ENCODE measurements around the gene KLHL28.

Gene KLHL28, protein sequence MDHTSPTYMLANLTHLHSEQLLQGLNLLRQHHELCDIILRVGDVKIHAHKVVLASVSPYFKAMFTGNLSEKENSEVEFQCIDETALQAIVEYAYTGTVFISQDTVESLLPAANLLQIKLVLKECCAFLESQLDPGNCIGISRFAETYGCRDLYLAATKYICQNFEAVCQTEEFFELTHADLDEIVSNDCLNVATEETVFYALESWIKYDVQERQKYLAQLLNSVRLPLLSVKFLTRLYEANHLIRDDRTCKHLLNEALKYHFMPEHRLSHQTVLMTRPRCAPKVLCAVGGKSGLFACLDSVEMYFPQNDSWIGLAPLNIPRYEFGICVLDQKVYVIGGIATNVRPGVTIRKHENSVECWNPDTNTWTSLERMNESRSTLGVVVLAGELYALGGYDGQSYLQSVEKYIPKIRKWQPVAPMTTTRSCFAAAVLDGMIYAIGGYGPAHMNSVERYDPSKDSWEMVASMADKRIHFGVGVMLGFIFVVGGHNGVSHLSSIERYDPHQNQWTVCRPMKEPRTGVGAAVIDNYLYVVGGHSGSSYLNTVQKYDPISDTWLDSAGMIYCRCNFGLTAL

GRCh38 chr14:44961554-44962333, at the start of gene KLHL28, which contains the start of gene TOGARAM1:
KLHL28 (minus strand) TSS chr14:44961947; CDS start chr14:44945928, 16,019 bp downstream.
TOGARAM1 (plus strand) TSS chr14:44962190; CDS start chr14:44962422, 232 bp downstream.
- H3K4me3 Mint-ChIP-seq, result no peak within 1 kb of the TSS
- peaks cover 26% of the 10 kb centered on the region for H3K36me3 Mint-ChIP-seq (ENCODE audit: low read depth)
- H3K27me3 Mint-ChIP-seq, result no peaks in the 10 kb centered on the region
- H3K27ac Mint-ChIP-seq, result no peak within 1 kb of the TSS
- H3K9me3 Mint-ChIP-seq, result peaks cover 15% of the 10 kb centered on the region
- H3K4me1 Mint-ChIP-seq (ENCODE audit: low read depth), result peaks cover 64% of the 10 kb centered on the region

DNA sequence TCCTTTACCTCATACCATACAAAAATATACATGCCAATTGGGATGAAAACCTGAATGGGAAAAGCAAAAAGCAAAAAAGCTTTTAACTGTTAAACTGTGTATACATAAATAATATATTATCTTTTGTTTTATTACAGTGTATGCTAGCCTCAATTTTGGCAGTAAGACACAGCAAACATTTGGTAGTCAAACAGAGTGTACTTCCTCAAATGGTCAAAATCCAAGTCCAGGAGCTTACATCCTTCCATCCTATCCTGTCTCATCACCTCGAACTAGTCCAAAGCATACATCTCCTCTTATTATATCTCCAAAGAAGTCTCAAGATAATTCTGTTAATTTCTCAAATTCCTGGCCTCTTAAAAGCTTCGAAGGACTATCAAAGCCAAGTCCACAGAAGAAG, 42.2 kb upstream of the KLHL28 start:
- Mint-ChIP-seq H3K27me3 (no peaks in the 10 kb centered on the region), H3K9me3 (no peaks in the 10 kb centered on the region), H3K27ac (no peak overlapping the region), H3K4me3 (no peak overlapping the region), H3K36me3 (ENCODE audit: low read depth) (peaks cover 27% of the 10 kb centered on the region), H3K4me1 (ENCODE audit: low read depth) (no peaks in the 10 kb centered on the region)

- H3K4me3 Mint-ChIP-seq, result no peak overlapping the region
- no peak overlapping the region for H3K27ac Mint-ChIP-seq
- peaks cover 35% of the 10 kb centered on the region for H3K36me3 Mint-ChIP-seq (ENCODE audit: low read depth)
- no peaks in the 10 kb centered on the region for H3K27me3 Mint-ChIP-seq
- no peaks in the 10 kb centered on the region for H3K9me3 Mint-ChIP-seq
- no peaks in the 10 kb centered on the region for H3K4me1 Mint-ChIP-seq (ENCODE audit: low read depth)
Measured at GRCh38 chr14:44995770-44996294, 34.1 kb upstream of the KLHL28 start.

GRCh38 chr14:44995196-44995595, 33.4 kb upstream of the KLHL28 start:
- Mint-ChIP-seq H3K9me3 (no peaks in the 10 kb centered on the region), H3K27me3 (no peaks in the 10 kb centered on the region), H3K4me3 (no peak overlapping the region), H3K36me3 (ENCODE audit: low read depth) (peaks cover 30% of the 10 kb centered on the region), H3K27ac (no peak overlapping the region), H3K4me1 (ENCODE audit: low read depth) (no peaks in the 10 kb centered on the region)

- Mint-ChIP-seq H3K4me3 (no peak overlapping the region), H3K27me3 (no peaks in the 10 kb centered on the region), H3K9me3 (no peaks in the 10 kb centered on the region), H3K27ac (no peak overlapping the region), H3K36me3 (ENCODE audit: low read depth) (peaks cover 7% of the 10 kb centered on the region), H3K4me1 (ENCODE audit: low read depth) (peaks cover 4% of the 10 kb centered on the region)
Measured at GRCh38 chr14:44990533-44990932, 28.8 kb upstream of the KLHL28 start.

GRCh38 chr14:44989497-44990440, 28.0 kb upstream of the KLHL28 start:
- H3K27me3 Mint-ChIP-seq, result no peaks in the 10 kb centered on the region
- no peak overlapping the region for H3K27ac Mint-ChIP-seq
- peaks cover 7% of the 10 kb centered on the region for H3K36me3 Mint-ChIP-seq (ENCODE audit: low read depth)
- no peaks in the 10 kb centered on the region for H3K9me3 Mint-ChIP-seq
- H3K4me1 Mint-ChIP-seq (ENCODE audit: low read depth), result peaks cover 4% of the 10 kb centered on the region
- H3K4me3 Mint-ChIP-seq, result no peak overlapping the region

DNA sequence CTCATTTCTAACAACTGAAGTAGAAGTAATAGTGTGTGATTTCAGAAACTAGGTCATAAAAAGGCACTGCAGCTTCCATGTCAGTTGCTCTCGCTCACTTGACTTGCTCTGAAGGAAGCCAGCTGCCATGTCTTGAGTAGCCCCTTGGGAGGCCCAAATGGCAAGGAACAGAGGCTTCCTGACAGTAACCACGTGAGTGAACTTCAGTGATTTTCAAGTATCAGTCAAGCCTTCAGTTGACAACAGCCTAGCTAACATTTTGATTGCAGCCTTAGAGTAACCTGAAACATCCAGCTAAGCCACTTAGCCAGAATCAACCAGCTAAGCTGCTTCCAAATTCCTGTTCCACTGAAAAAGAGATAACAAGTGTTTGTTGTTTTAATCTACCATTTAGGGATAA, 26.9 kb upstream of the KLHL28 start:
- H3K27me3 Mint-ChIP-seq, result no peaks in the 10 kb centered on the region
- H3K36me3 Mint-ChIP-seq (ENCODE audit: low read depth), result peaks cover 6% of the 10 kb centered on the region
- peaks cover 4% of the 10 kb centered on the region for H3K4me1 Mint-ChIP-seq (ENCODE audit: low read depth)
- H3K9me3 Mint-ChIP-seq, result no peaks in the 10 kb centered on the region
- no peak overlapping the region for H3K4me3 Mint-ChIP-seq
- no peak overlapping the region for H3K27ac Mint-ChIP-seq

DNA sequence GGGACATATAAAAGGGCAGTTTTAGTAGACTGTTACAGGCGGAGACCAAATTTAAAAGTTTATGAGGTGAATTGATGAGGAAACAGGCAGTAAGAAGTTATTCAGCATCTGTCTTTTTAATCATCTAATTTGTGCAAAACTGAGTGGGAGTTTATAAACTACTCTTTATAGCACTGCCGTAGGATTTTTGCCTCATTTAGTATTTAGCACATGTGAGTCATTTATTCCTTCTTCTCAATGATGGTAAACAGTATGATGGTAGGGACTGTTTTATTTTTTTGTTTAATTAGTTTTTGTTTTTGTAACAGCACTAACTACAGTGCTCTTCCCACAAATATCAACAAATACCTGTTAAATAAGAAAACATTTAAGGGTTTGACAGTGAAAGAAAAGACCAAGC, 20.8 kb upstream of the KLHL28 start:
- Mint-ChIP-seq H3K9me3 (no peaks in the 10 kb centered on the region), H3K4me1 (ENCODE audit: low read depth) (peaks cover 26% of the 10 kb centered on the region), H3K27ac (no peak overlapping the region), H3K36me3 (ENCODE audit: low read depth) (peaks cover 3% of the 10 kb centered on the region), H3K27me3 (no peaks in the 10 kb centered on the region), H3K4me3 (no peak overlapping the region)

- Mint-ChIP-seq H3K27me3 (no peaks in the 10 kb centered on the region), H3K27ac (no peak overlapping the region), H3K9me3 (peaks cover 2% of the 10 kb centered on the region), H3K36me3 (ENCODE audit: low read depth) (peaks cover 5% of the 10 kb centered on the region), H3K4me1 (ENCODE audit: low read depth) (peaks cover 28% of the 10 kb centered on the region), H3K4me3 (no peak overlapping the region)
Measured at GRCh38 chr14:44981198-44981597, 19.5 kb upstream of the KLHL28 start.

DNA sequence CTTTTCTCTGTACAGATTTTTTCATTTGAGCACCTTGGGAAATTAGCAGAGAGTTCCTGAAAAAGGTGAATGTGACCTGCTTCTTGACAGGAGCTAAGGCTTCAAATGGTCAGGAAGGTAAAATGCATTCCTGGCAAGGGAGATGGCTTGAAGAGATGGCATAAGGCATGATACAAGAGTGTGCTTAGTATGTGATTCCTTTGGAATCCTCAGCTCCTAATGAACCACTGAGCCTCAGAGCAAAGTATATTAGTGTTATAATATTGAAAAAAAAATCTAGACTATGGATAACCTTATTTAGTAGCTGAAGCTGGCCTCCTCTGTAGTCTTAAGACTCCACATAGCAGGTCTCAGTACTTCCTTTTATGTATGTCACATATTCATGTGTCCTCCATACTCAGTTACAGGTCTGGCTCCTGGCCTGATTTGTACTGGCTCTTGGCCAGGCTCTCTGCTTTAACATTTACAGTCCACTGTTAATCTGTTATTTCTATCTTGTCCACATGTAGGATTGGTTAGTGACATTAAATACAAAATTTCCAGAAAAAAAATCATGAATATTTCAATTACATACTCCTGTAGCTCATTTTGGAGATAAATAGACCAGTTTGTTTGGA, 18.1 kb upstream of the KLHL28 start:
- no peak overlapping the region for H3K27ac Mint-ChIP-seq
- H3K4me1 Mint-ChIP-seq (ENCODE audit: low read depth), result peaks cover 30% of the 10 kb centered on the region
- H3K9me3 Mint-ChIP-seq, result peaks cover 6% of the 10 kb centered on the region
- H3K27me3 Mint-ChIP-seq, result no peaks in the 10 kb centered on the region
- peaks cover 13% of the 10 kb centered on the region for H3K36me3 Mint-ChIP-seq (ENCODE audit: low read depth)
- H3K4me3 Mint-ChIP-seq, result no peak overlapping the region

- Mint-ChIP-seq H3K36me3 (ENCODE audit: low read depth) (peaks cover 18% of the 10 kb centered on the region), H3K27ac (no peak overlapping the region), H3K9me3 (peaks cover 7% of the 10 kb centered on the region), H3K4me1 (ENCODE audit: low read depth) (peaks cover 30% of the 10 kb centered on the region), H3K27me3 (no peaks in the 10 kb centered on the region), H3K4me3 (no peak overlapping the region)
Measured at GRCh38 chr14:44979273-44979672, 17.5 kb upstream of the KLHL28 start.

GRCh38 chr14:44971459-44971858, 9.7 kb upstream of the KLHL28 start:
- H3K9me3 Mint-ChIP-seq, result peaks cover 34% of the 10 kb centered on the region
- no peaks in the 10 kb centered on the region for H3K27me3 Mint-ChIP-seq
- H3K4me3 Mint-ChIP-seq, result no peak overlapping the region
- peaks cover 84% of the 10 kb centered on the region for H3K36me3 Mint-ChIP-seq (ENCODE audit: low read depth)
- no peak overlapping the region for H3K27ac Mint-ChIP-seq
- peaks cover 68% of the 10 kb centered on the region for H3K4me1 Mint-ChIP-seq (ENCODE audit: low read depth)

DNA sequence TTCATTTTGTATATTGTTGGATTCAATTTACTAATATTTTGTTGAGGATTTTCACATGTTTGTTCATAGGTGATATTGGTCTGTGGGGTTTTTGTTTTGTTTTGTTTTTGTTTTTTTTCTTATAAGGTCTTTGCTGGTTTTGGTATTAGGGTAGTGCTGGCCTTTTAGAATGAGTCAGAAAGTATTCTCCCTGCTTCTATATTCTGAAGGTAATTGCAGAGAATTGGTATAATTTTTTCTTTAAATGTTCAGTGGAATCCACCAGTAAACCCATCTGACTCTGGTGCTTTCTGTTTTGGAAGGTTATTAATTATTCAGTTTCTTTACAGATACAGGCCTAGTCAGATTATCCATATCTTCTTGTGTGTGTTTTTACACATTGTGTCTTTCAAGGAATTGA, 9.2 kb upstream of the KLHL28 start:
- Mint-ChIP-seq H3K4me3 (no peak overlapping the region), H3K9me3 (peaks cover 30% of the 10 kb centered on the region), H3K27ac (no peak overlapping the region)

DNA sequence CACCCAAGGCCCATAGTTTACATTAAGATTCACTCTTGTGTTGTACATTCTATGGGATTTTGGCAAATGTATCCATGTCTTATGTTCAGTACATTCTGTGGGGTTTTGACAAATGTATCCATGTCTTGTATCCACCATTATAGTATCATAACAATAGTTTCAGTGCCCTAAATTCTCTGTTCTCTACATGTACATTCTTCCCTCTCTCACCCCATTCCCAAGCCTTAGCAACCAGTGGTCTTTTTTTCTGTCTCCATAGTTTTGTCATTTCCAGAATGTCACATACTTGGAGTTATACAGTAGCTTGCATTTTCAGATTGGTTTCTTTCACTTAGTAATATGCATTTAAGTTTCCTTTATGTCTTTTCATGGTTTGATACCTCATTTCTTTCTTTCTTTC, 7.0 kb upstream of the KLHL28 start:
- H3K27me3 Mint-ChIP-seq, result no peaks in the 10 kb centered on the region
- peaks cover 82% of the 10 kb centered on the region for H3K36me3 Mint-ChIP-seq (ENCODE audit: low read depth)
- no peak overlapping the region for H3K27ac Mint-ChIP-seq
- H3K4me1 Mint-ChIP-seq (ENCODE audit: low read depth), result peaks cover 78% of the 10 kb centered on the region
- peaks cover 30% of the 10 kb centered on the region for H3K9me3 Mint-ChIP-seq
- H3K4me3 Mint-ChIP-seq, result peak overlapping the region; percentile 6

More for the DNA sequence above, 9.2 kb upstream of the KLHL28 start:
- H3K36me3 Mint-ChIP-seq (ENCODE audit: low read depth), result peaks cover 79% of the 10 kb centered on the region
- peaks cover 63% of the 10 kb centered on the region for H3K4me1 Mint-ChIP-seq (ENCODE audit: low read depth)
- no peaks in the 10 kb centered on the region for H3K27me3 Mint-ChIP-seq
